Endothelial cell of umbilical vein (primary cell): ENCODE measurements around the gene ACSM4. TPM values are rescaled to one million over a fixed set of nuclear protein-coding genes. Genes with fewer than 3 reads are reported as not detected.

Experiments used
- BruUV-seq: library from RNA; stranded (reverse); fragments of 400-500 nt; replicated peaks from 2 replicates; lab custom pipeline; 2021; lab: Mats Ljungman, UMichigan
- CTCF ChIA-PET: fragments of 300-600, 350-600 bp; sonication (Branson Sonifier 250); formaldehyde crosslinking; loops from one replicate; lab custom pipeline; 2021; ENCODE audit warnings: antibody characterized with exemption, inconsistent platforms; lab: Charles Lee
- POLR2A ChIA-PET: fragments of 300-600, 350-600 bp; sonication (Branson Sonifier 250); formaldehyde crosslinking; loops from one replicate; lab custom pipeline; 2021; ENCODE audit warnings: antibody characterized with exemption, inconsistent platforms; lab: Charles Lee
- DNase-seq: peaks from one replicate; pipeline ENCODE4 v3.0.0-alpha.2; 2011; ENCODE audit warnings: low read depth, low spot score
- FAIRE-seq: peaks from 2 replicates; lab custom pipeline; 2011; peaks lifted over from hg19 to GRCh38; lab: Jason Lieb, UNC
- H2AFZ ChIP-seq: 2 replicates; pipeline ENCODE4 v1.6.0; 2012; ENCODE audit warnings: low read depth, low read length, control low read depth, inconsistent platforms
- H3K27ac ChIP-seq: 2 replicates; pipeline ENCODE4 v1.5.1; 2011; ENCODE audit warnings: low read depth, mild to moderate bottlenecking, control low read depth, low read length, moderate library complexity; ENCODE audit not compliant: insufficient read depth
- H3K27me3 ChIP-seq, 2 experiments: 2 replicates each; pipeline versions ENCODE4 v1.6.0 to v1.6.1; 2011; ENCODE audit warnings: low read length in 2 of 2, mixed read lengths in 1 of 2; ENCODE audit not compliant: control insufficient read depth in 2 of 2, insufficient read depth in 2 of 2
- H3K36me3 ChIP-seq, 2 experiments: 2 replicates in 1 of 2; 3 replicates in 1 of 2; pipeline ENCODE4 v1.5.1; 2011; ENCODE audit warnings: low read length in 2 of 2, mild to moderate bottlenecking in 1 of 2, moderate library complexity in 1 of 2; ENCODE audit not compliant: control insufficient read depth in 2 of 2, insufficient read depth in 2 of 2; ENCODE audit errors: extremely low read depth in 1 of 2
- H3K4me1 ChIP-seq: 3 replicates; pipeline ENCODE4 v1.5.1; 2011; ENCODE audit warnings: mild to moderate bottlenecking, low read length; ENCODE audit not compliant: control insufficient read depth, insufficient read depth; ENCODE audit errors: extremely low read depth
- H3K4me2 ChIP-seq: 2 replicates; pipeline ENCODE4 v1.6.1; 2011; ENCODE audit warnings: low read length, control low read depth, mixed read lengths; ENCODE audit not compliant: insufficient read depth
- H3K4me3 ChIP-seq, 3 experiments: fragments of 200-600 bp in 1 of 3; sonication (generic), shearing (Covaris generic) in 1 of 3; replicated peaks in 1 of 3; 2 replicates each; pipeline ENCODE4 v1.5.1; 2011 to 2016; ENCODE audit warnings: control low read depth in 3 of 3, low read length in 3 of 3, mild to moderate bottlenecking in 2 of 3, inconsistent platforms in 1 of 3, low read depth in 1 of 3, moderate library complexity in 1 of 3; ENCODE audit not compliant: insufficient read depth in 1 of 3
- H3K79me2 ChIP-seq: 2 replicates; pipeline ENCODE4 v1.6.0; 2012; ENCODE audit warnings: low read length, inconsistent platforms; ENCODE audit not compliant: control insufficient read depth, insufficient read depth
- H3K9ac ChIP-seq: replicated peaks from 2 replicates; pipeline ENCODE3; 2011; ENCODE audit warnings: low read length, control low read depth; ENCODE audit not compliant: insufficient read depth; ENCODE audit errors: extremely low read depth
- H3K9me1 ChIP-seq: replicated peaks from 3 replicates; pipeline ENCODE4 v1.6.0; 2011; ENCODE audit warnings: mild to moderate bottlenecking, low read length; ENCODE audit not compliant: control insufficient read depth, insufficient read depth; ENCODE audit errors: extremely low read depth
- H3K9me3 ChIP-seq: replicated peaks from 2 replicates; pipeline ENCODE4 v1.5.1; 2012; ENCODE audit warnings: low read length, inconsistent platforms; ENCODE audit not compliant: control insufficient read depth, insufficient read depth
- H4K20me1 ChIP-seq: replicated peaks from 2 replicates; pipeline ENCODE3; 2011; ENCODE audit warnings: mild to moderate bottlenecking, low read length; ENCODE audit not compliant: control insufficient read depth, insufficient read depth; ENCODE audit errors: extremely low read depth
- EZH2 ChIP-seq: IDR thresholded peaks from 2 replicates; pipeline ENCODE4 v1.6.1; 2012; ENCODE audit warnings: borderline replicate concordance, low read depth, mild to moderate bottlenecking, moderate library complexity, low read length, inconsistent platforms; ENCODE audit not compliant: severe bottlenecking
- FOS ChIP-seq: IDR thresholded peaks from 2 replicates; pipeline ENCODE4 v1.6.1; 2011; ENCODE audit warnings: mild to moderate bottlenecking, low read length, moderate library complexity, borderline replicate concordance; ENCODE audit not compliant: insufficient read depth
- GATA2 ChIP-seq: IDR thresholded peaks from 2 replicates; pipeline ENCODE4 v1.7.0; 2011; ENCODE audit warnings: low read depth, mild to moderate bottlenecking, moderate library complexity, mixed read lengths, low read length; ENCODE audit not compliant: insufficient read length, insufficient read depth
- JUN ChIP-seq: IDR thresholded peaks from 2 replicates; pipeline ENCODE4 v1.6.1; 2011; ENCODE audit warnings: borderline replicate concordance, low read depth; ENCODE audit not compliant: insufficient read length, insufficient read depth
- MYC ChIP-seq: IDR thresholded peaks from one replicate; pipeline ENCODE4 v1.6.1; 2011; ENCODE audit warnings: mild to moderate bottlenecking, low read depth, low read length
- POLR2A ChIP-seq: IDR thresholded peaks from 2 replicates; pipeline ENCODE4 v1.6.1; 2012; ENCODE audit warnings: low read depth, mild to moderate bottlenecking, control low read depth, low read length
- POLR2AphosphoS5 ChIP-seq: IDR thresholded peaks from 2 replicates; pipeline ENCODE4 v1.6.1; 2012; ENCODE audit warnings: low read depth, mild to moderate bottlenecking, control low read depth, low read length, moderate library complexity; ENCODE audit not compliant: insufficient read depth
- dilution Hi-C: fragments of 300-500 bp; cut with MboI; formaldehyde crosslinking; loops from one replicate; pipeline ENCODE4 v1.15.0; 2019; ENCODE audit warnings: low sequenced_read_pairs; ENCODE audit not compliant: extremely low pct_ligation_motif_present
- intact Hi-C: fragments of 100-400 bp; cut with micrococcal nuclease; formaldehyde crosslinking; loops from one replicate; pipeline ENCODE4 v1.10.0; 2022
- polyA plus RNA-seq, 4 experiments: library from polyadenylated mRNA; depleted of rRNA in 3 of 4; stranded (reverse) in 3 of 4; unstranded in 1 of 4; fragments of >200 nt; gene quantifications; 2 replicates each; pipeline versions ENCODE4 v1.2.1 to v1.2.3, GENCODE V29; 2011 to 2012; ENCODE audit warnings: missing spikeins in 1 of 4
- total RNA-seq: library from RNA; stranded (reverse); gene quantifications from 2 replicates; pipeline ENCODE4 v1.2.3, GENCODE V29; 2021
- TF ChIP-seq, protein P1 (sequence below), 2 donors: IDR thresholded peaks; 1 replicate in 1 of 2; 2 replicates in 1 of 2; pipeline ENCODE4 v1.5.1; 2011; ENCODE audit warnings: low read length in 2 of 2, mild to moderate bottlenecking in 2 of 2, moderate library complexity in 2 of 2, control low read depth in 1 of 2, inconsistent platforms in 1 of 2, low read depth in 1 of 2; ENCODE audit not compliant: insufficient read depth in 1 of 2; ENCODE audit errors: extremely low read depth in 1 of 2
- TF ChIP-seq, protein P2 (sequence below): IDR thresholded peaks from 2 replicates; pipeline ENCODE4 v1.6.1; 2011; ENCODE audit not compliant: insufficient read depth, insufficient read length

ACSM4 gene
- total and polyA plus RNA-seq, 2 donors (not counting 3 experiments of a cell fraction or from before 2014, with no cell fraction given) = not detected

DNA sequence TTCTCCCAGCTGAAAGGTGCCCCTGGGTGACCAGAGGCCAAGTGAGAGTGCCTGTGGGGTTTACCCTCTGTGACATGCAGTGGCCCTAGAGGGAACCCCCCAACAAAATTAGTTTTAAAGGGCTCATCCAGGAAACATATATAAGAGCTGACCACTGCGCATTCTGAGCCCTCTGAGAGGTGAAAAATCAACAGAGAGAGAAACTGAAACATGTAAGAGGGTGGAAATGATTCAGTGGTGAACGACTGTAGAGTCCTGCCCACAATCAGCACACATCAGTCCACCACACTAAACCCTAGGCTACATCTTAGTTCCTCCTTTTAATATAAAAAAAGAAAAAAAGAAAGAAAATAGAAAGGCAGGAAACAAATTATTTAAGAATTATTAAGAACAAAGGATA, 21.0 kb upstream of the ACSM4 start:
- Histone ChIP-seq H3K9me3 (no peaks in the 10 kb centered on the region), H3K9me1 (no peaks in the 10 kb centered on the region), H4K20me1 (no peaks in the 10 kb centered on the region), H3K4me3 (no peak overlapping the region), H3K27ac (no peak overlapping the region), H3K4me2 (no peak overlapping the region), H2AFZ (no peak overlapping the region), H3K79me2 (no peaks in the 10 kb centered on the region), H3K27me3 (no peaks in the 10 kb centered on the region), H3K4me1 (peaks cover 3% of the 10 kb centered on the region), H3K9ac (no peak overlapping the region), H3K36me3 (no peaks in the 10 kb centered on the region)
- DNase-seq (no peak), FAIRE-seq (no peak)
- POLR2A ChIA-PET = no interaction called here
- dilution Hi-C loops = no loop called here
- intact Hi-C loops = no loop called here
- no TSS peak for BruUV-seq
- TF ChIP-seq MYC = no peak
- TF ChIP-seq, protein P1, sequence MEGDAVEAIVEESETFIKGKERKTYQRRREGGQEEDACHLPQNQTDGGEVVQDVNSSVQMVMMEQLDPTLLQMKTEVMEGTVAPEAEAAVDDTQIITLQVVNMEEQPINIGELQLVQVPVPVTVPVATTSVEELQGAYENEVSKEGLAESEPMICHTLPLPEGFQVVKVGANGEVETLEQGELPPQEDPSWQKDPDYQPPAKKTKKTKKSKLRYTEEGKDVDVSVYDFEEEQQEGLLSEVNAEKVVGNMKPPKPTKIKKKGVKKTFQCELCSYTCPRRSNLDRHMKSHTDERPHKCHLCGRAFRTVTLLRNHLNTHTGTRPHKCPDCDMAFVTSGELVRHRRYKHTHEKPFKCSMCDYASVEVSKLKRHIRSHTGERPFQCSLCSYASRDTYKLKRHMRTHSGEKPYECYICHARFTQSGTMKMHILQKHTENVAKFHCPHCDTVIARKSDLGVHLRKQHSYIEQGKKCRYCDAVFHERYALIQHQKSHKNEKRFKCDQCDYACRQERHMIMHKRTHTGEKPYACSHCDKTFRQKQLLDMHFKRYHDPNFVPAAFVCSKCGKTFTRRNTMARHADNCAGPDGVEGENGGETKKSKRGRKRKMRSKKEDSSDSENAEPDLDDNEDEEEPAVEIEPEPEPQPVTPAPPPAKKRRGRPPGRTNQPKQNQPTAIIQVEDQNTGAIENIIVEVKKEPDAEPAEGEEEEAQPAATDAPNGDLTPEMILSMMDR (IDR thresholded peaks at IDR 0.05; ENCODE audit: extremely low read depth in 1 of 2, insufficient read depth in 1 of 2, low read depth in 1 of 2, low read length in 2 of 2) = no peak
- TF ChIP-seq EZH2 = no peak
- no peak for TF ChIP-seq FOS
- TF ChIP-seq POLR2AphosphoS5 = no peak
- TF ChIP-seq JUN = no peak
- TF ChIP-seq POLR2A = no peak
- no peak for TF ChIP-seq GATA2
- TF ChIP-seq, protein P2, sequence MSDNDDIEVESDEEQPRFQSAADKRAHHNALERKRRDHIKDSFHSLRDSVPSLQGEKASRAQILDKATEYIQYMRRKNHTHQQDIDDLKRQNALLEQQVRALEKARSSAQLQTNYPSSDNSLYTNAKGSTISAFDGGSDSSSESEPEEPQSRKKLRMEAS = no peak
- CTCF ChIA-PET = no interaction called here
